Epithelial cell of umbilical artery (primary cell): ENCODE results near the gene ADGRV1. TPM values are rescaled to one million over a fixed set of nuclear protein-coding genes. Genes with fewer than 3 reads are reported as not detected.

ENCODE experiments used
- total RNA-seq: library from RNA; depleted of rRNA; stranded (reverse); fragments of >200 nt; gene quantifications from 2 replicates; pipeline ENCODE4 v1.2.3, GENCODE V29; 2014

The ADGRV1 gene
- under 0.01 and 0.15 TPM in 2 replicates for total RNA-seq

GRCh38 chr5:90558344-90559192 lies at the start of gene ADGRV1:
ADGRV1 (plus strand) TSS chr5:90558797; CDS start chr5:90558896, 99 bp downstream.

GRCh38 chr5:90529194-90529938 lies 29.2 kb upstream of the ADGRV1 start, which contains the start of gene LYSMD3:
LYSMD3 (minus strand) TSS chr5:90529584; CDS start chr5:90525289, 4,295 bp downstream.

Other genes with a start within 250 kb of the ADGRV1 start
- gene CETN3, start 149.0 kb upstream of the ADGRV1 start, total RNA-seq = 8.8 and 21.7 TPM in 2 replicates
- gene MBLAC2, start 84.0 kb upstream of the ADGRV1 start, total RNA-seq = 5.5 and 5.9 TPM in 2 replicates
- 13.6 and 20.1 TPM in 2 replicates for gene POLR3G, start 83.9 kb upstream of the ADGRV1 start, total RNA-seq
- gene LYSMD3, start 29.2 kb upstream of the ADGRV1 start, total RNA-seq = 18.8 and 24.5 TPM in 2 replicates